ENCODE data around the gene CDC7. TPM values are rescaled to one million over a fixed set of nuclear protein-coding genes. Genes with fewer than 3 reads are reported as not detected.

CDC7 gene
- total and polyA plus RNA-seq, 2 of the 13 experiments (the other 11 are each of a cell fraction or from before 2014, with no cell fraction given), result 2.5 to 12.6 TPM

GRCh38 chr1:91569411-91570119 is 68.9 kb downstream of the CDC7 start (continued):
- TF ChIP-seq RERE (CRISPR knock-in tag; IDR thresholded peaks at IDR 0.05; ENCODE audit: low read depth), result no peak
- no peak for TF ChIP-seq NR2C2 (CRISPR knock-in tag; IDR thresholded peaks at IDR 0.05; ENCODE audit: borderline replicate concordance)
- TF ChIP-seq ZNF546 (CRISPR knock-in tag; conservative IDR thresholded peaks at IDR 0.05), result no peak
- no peak for TF ChIP-seq JUN (CRISPR knock-in tag; IDR thresholded peaks at IDR 0.05)
- TF ChIP-seq MNT (IDR thresholded peaks at IDR 0.05), result no peak
- TF ChIP-seq ZNF232 (CRISPR knock-in tag; IDR thresholded peaks at IDR 0.05; ENCODE audit: borderline replicate concordance), result no peak
- no peak for TF ChIP-seq ZNF619 (CRISPR knock-in tag; IDR thresholded peaks at IDR 0.05)
- no peak for TF ChIP-seq ZNF775 (CRISPR knock-in tag; IDR thresholded peaks at IDR 0.05; ENCODE audit: borderline replicate concordance)
- no peak for TF ChIP-seq ZNF83 (CRISPR knock-in tag; IDR thresholded peaks at IDR 0.05; ENCODE audit: borderline replicate concordance)
- TF ChIP-seq ZNF260 (CRISPR knock-in tag; IDR thresholded peaks at IDR 0.05; ENCODE audit: borderline replicate concordance, low read depth), result no peak
- no peak for TF ChIP-seq KLF6 (CRISPR knock-in tag; IDR thresholded peaks at IDR 0.05)
- no peak for TF ChIP-seq ZNF562 (CRISPR knock-in tag; IDR thresholded peaks at IDR 0.05; ENCODE audit: borderline replicate concordance)
- TF ChIP-seq ZNF414 (CRISPR knock-in tag; IDR thresholded peaks at IDR 0.05), result no peak

All from HepG2 (cell line).